GM19463 (cell line): ENCODE measurements around the gene ADGRG3.

Experiments used
- ATAC-seq: cut with Tn5 transposase; IDR thresholded peaks from one replicate; pipeline ENCODE4 v1.9.1; 2021; ENCODE audit warnings: mild to moderate bottlenecking, moderate library complexity; ENCODE audit not compliant: unreplicated experiment

ADGRG3 gene

DNA sequence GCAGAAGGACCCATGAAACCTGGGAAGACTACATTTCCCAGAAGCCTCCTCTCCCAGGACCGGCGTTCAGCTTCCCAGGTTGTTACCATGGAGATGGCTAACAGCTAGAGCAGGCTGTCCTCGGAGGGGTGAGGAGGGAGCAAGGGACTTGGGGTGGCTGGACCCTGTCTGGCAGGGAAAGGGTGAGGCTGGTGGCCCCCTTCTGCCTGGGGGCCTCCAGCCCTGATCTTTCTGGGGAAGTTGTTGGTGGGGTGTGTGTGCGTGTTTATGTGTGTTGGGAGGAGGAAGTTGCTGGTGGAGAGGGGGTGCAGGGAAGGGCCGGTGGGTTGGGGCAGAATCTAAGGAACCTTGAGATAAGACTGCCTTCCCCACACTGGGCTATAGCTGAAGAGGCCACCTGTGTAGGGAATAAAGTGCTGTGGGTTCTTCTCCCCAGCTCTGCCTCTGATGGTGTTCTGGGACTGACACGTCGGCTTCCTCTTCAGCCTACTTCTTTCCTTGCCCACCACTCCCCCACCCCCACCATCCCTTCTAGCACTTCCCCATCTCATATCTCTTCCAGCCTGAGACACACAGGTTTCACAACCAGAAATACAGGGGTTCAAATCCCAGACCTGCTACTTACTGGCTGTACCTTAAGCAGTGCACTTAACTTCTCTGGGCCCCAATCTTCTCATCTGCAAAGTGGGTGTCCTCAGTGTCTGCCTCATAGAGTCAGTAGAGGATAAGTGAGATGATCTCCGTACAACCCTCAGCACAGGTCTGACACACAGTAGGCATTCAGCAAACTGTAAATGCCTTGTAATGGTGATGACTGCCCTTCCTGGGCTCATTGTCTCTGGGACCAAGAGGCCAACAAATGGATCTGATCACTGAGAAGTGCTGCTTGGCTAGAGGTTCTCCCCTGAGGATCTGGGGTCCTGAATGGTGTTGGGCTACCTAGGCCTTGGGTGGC lies 26.9 kb downstream of the ADGRG3 start, which contains the start of gene DRC7:
TSS of gene DRC7 (plus strand) at position 82 of the 955 bp plus-strand sequence. CDS start 3,144 bp downstream, outside the sequence.
- peak; percentile 74 for ATAC-seq

DNA sequence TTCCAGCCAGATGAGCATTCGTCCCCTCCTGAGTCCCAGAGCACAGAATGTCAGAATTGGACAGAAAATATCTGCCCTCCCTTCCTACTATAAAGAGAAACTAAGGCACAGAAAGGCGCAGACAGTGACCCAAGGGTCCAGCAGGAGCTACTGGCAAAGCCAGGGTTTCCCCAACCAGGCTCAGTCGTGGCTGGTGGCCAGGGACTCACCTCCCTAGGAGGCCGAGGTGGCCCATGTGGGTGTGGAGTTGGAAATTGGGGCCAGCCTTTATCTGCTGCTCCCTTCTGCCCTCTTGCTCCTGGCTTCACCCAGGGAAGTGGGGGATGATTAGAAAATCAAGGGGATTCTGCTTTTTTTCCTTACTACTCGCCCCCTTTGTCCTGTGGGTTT lies 27.6 kb downstream of the ADGRG3 start:
- ATAC-seq, result no peak

DNA sequence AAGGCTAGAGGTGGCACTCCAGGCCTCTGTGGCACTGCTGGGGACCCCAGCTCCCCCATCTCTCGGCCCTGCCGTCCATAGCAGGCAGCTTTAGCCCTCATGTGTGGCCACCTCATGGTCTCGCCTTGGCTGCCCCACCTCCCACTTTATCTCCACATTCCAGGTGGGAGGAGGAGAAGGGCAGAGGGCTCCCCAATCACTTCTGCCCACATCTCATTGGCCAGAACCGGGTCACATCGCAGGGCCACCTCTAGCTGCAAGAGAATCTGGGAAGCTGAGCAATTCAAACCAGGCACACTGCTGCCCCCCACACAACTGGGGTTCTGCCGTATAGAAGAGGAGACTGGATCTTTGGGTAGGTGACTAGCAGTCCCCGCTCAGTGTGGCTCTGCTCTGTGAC lies 28.1 kb downstream of the ADGRG3 start:
- ATAC-seq, result no peak

DNA sequence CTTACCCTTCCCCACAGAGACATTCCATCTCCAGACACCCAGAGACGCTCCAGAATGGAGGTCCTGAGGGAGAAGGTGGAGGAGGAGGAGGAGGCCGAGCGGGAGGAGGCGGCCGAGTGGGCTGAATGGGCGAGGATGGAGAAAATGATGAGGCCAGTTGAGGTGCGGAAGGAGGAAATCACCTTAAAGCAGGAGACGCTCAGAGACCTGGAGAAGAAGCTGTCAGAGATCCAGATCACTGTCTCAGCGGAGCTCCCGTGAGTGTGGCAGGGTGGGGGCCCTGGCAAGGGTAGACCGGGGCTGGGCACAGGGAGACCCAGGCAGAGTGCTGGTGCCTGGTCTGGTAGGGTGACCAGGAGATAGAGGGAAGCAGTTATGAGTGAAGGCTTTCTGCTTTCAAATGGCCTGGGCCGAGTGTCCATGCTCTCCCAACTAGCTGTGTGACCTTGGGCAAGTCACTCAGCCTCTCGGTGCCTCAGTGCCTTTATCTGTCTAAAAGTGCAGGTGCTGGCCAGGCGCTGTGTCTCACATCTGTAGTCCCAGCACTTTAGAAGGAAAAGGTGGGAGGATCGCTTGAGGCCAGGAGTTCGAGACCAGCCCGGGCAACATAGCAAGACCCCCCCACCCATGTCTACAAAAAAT lies 29.9 kb downstream of the ADGRG3 start:
- ATAC-seq, result no peak

DNA sequence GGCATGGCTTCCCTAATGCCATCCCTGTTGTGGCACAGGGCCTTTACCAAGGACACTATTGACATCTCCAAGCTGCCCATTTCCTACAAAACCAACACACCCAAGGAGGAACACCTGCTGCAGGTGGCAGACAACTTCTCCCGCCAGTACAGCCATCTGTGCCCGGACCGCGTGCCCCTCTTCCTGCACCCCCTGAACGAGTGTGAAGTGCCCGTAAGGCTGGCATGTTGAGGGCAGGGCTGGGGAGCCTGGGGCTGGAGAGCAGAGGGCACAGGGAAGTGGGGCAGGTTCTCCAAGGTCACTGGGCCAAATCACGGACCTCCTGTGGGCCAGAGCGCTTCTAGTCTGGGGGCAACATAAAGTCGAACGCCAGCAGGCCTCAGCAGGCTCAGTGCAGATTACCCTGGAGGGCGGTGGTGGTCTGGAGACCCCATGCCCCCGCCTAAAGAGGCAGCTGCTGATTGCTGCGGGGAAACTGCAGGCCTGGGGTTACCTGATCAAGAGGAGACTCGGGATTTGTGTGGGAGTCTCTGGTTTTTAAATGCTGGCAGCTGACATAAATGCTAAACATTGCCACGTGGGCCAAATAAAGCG lies 30.8 kb downstream of the ADGRG3 start:
- no peak for ATAC-seq

DNA sequence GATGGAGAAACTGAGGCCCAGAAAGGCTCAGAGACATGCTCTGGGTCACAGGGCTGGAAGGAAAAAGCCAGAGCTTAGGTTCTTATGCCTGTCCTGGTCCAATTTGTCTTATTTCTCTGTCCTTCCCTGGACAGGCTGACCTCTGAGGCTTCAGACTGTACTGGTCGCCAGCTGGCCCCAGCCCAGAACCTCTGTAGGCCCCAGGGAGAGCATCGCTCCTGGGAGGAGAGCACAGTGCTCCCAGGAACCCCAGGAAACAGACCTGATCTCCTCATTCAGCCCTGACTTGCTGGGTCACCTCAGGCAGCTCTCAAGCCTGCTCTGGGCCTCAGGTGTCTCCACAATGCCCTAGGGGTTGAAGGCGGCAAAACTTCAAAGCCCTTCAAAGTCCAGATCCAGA lies 31.4 kb downstream of the ADGRG3 start:
- ATAC-seq, result no peak

DNA sequence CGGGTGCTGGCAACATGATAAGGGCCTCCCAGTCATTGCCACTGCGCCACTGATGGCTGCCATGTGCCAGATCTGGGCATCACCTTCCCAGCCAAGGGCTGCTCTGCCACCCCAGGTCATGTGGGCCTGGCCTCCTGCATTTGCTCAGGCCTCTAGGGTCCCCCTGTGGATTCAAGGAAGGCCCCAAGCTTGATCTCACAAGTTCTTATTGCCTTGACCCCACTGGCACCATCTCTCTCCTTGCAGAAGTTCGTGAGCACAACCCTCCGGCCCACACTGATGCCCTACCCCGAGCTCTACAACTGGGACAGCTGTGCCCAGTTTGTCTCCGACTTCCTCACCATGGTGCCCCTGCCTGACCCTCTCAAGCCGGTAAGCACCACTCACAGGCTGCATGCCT lies 31.8 kb downstream of the ADGRG3 start:
- ATAC-seq, result no peak

DNA sequence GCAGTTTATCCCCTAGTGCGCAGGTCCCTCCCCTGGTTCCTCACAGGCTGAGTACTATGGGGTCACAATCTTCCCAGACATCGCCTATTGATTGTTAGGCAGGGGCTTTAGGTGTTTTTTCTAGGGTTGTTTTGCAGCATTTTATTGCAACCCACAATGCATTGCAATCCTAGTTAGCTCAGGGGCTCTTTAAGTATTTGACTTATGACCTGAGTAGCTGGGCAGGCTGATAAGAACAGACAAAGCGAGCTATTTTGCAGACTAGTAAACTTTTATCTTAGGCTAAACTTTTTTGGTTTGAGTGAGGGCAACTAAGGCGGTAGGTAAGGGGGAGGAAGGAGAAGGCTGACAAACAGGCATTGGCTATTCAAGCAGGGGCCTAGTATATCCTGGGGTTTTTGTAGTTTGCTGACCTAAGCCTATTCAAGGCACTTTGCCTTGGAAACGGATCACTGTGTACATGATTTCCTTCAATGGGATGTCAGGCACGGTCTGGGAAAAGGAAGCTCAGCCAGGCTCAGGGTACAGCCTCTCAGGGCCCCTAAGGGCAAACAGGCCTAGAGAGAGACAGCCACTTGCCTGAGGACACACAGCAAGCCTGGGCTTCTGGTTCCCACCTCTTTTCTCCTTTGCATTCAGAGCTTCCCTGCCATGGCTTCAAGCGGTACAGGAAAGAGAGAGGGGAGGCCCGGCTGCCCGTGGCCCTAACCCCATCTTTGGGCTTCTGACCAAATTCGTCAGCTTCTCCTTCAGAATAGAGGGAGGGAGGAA lies 32.9 kb downstream of the ADGRG3 start:
- ATAC-seq, result no peak

DNA sequence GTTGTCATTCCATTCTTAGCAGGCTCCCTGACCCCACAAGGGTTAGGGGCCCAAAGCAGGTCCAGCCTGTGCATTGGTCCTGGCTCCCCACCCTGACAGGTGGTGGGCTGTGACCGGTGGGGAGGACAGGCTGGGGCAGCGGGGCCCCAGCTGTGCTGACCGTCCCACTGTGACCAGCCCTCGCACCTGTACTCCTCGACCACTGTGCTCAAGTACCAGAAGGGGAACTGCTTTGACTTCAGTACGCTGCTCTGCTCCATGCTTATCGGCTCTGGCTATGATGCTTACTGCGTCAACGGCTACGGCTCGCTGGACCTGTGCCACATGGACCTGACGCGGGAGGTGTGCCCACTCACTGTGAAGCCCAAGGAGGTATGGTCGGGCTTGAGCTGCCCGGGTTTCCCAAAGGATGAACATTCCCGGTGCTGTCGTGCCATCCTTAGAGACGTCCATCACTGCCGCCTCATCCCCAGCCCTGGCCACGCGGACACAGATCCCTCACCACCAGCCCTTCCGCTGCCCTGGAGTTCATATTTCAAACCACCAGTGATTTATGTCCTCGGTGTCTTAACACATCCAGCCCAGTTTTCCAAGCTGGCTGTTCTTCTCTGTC lies 33.8 kb downstream of the ADGRG3 start:
- no peak for ATAC-seq

DNA sequence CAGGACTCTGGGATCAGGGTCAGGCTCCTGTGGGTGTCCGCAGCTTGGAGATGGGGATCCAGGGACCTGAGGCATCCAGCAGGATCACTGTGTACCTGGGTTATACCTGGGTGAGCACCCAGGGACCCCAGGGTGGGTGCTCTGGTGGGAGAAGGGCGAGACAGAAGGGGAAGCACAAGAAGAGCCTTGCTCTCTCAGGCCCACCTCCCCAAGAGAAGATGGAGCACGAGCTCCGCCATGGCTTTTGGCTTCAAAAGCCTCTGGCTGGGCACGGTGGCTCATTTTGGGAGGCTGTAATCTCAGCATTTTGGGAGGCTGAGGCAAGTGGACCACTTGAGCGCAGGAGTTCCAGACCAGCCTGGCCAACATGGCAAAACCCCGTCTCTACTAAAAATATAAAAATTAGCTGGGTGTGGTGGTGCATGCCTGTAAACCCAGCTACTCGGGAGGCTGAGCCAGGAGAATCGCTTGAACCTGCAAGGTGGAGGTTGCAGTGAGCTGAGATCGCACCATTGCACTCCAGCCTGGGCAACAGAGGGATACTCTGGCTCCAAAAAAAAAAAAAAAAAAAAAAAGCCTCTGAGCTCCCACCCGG lies 35.4 kb downstream of the ADGRG3 start:
- ATAC-seq, result no peak

DNA sequence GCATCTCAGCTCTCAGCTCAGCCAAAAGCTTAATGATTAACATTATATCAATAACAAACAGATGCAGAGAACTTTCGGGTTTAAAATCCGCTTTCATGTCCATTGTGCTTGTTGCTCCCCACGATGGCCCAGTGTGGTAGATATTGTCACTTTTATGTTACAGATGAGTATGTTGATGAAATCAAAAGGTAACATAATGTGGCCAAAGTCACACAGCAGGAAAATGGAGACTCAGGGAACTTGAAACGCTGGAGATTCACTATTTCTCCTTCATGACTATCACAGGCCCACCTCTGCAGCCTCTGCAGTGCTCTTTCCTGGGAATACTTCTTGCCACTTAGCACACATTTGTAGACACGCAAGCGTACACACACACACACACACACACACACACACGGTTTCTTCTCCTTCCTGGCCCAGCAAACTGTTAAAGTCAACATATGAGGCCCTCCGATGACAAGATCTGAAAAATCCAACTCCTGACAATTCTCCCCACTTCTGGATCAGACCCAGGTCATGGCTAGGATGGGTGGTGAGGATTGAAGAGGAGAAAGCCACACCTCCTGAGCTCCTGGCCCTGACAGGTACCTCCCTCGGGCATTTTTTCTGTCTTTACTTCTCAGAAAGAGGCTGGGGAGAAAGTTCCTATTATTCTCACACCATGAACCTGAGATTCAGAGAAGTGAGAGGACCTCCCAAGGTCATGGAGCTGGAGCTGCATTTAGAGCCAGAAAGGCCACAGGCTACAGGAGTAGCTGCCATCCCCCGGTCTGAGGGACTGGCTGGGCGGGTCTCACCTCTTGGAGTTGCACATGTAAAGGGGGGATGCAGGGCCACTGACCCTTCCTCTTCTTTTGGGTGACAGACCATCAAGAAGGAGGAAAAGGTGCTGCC lies 36.2 kb downstream of the ADGRG3 start:
- ATAC-seq, result no peak

DNA sequence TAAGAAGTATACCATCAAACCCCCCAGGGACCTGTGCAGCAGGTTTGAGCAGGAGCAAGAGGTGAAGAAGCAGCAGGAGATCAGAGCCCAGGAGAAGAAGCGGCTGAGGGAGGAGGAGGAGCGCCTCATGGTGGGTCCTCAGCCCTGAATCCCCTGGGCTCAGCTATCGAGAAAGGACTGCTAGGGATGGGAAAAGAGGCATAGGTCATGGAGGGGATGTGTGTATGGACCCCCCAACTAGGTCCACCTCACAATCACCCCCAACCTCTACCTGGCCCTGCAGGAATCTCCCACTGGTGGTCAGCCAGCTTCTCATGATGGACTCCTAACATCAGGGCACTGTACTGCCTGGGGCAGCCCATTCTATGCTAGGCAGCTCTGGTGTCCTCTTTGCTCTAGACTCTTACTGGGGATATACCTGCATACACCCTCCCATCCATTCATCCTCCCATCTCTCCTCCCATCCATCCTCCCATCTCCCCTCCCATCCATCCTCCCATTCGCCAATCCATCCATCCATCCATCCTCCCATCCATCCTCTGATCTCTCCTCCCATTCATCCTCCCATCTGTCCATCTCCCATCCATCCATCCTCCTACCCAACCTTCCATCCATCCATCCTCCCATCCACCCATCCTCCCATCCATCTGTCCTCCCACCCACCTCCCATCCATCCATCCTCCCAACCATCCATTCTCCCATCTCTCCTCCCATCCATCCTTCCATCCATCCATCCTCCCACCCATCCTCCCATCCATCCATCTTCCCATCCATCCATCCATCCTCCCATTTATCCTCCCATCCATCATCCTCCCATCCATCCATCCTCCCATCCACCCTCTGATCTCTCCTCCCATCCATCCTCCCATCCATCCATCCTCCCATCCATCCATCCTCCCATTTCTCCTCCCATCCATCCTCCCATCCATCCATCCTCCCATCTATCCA lies 37.1 kb downstream of the ADGRG3 start:
- no peak for ATAC-seq

DNA sequence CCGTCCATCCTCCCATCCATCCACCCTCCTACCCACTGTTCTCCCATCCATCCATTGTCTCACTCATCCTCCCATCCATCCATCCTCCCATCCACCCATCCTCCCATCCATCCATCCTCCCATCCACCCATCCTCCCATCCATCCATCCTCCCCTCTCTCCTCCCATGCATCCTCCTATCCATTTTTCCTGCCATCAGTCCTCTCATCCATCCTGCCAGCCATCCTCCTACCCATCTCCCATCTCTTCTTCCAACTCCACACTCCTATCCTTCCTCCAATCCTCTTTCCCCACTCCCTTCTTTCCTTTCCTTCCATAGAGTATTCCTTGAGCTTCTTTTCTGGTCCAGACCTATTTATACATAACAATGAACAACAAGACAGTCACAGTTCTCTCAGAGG lies 38.6 kb downstream of the ADGRG3 start:
- no peak for ATAC-seq

DNA sequence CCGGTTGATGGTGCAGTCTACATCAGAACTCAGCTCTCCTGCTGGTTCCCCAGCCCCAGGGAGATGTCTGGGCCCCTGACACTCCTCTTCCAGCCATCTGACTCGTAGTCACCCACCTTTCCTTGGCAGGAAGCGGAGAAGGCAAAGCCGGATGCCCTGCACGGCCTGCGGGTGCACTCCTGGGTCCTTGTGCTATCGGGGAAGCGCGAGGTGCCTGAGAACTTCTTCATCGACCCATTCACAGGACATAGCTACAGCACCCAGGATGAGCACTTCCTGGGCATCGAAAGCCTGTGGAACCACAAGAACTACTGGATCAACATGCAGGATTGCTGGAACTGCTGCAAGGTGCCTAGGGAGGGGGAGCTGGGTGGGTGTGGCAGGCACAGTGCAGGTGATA lies 39.2 kb downstream of the ADGRG3 start:
- no peak for ATAC-seq

DNA sequence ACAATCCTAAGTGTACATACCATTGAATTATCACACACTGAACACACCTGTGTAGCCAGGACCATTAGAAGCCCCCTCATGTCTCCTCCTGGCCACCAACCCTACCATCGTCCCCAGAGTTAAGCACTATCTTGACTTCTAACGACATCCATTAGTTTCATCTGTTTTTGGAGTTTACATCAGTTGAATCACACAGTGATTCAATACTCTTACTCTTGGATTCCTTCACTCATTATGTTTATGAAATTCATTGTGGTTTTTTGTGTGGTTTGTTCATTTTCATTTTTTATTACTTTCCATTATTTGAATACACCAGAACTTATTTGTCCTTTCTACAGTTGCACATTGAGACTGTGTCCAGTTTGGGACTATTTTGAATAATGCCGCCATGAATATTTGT lies 40.1 kb downstream of the ADGRG3 start:
- no peak for ATAC-seq

DNA sequence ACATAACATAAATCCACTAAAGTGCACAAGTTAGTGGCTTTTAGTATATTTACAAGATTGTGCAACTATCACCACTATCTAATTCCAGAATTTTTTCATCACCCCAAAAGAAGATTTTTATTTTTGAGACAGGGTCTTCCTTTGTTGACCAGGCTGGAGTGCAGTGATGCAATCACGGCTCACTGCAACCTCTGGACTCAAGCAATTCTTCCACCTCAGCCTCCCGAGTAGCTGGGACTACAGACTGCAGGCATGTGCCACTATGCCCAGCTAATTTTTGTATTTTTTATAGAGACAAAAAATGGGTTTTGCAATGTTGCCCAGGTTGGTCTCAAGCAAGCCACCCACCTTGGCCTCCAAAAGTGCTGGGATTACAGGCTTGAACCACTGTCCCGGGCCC lies 41.6 kb downstream of the ADGRG3 start:
- ATAC-seq, result no peak

DNA sequence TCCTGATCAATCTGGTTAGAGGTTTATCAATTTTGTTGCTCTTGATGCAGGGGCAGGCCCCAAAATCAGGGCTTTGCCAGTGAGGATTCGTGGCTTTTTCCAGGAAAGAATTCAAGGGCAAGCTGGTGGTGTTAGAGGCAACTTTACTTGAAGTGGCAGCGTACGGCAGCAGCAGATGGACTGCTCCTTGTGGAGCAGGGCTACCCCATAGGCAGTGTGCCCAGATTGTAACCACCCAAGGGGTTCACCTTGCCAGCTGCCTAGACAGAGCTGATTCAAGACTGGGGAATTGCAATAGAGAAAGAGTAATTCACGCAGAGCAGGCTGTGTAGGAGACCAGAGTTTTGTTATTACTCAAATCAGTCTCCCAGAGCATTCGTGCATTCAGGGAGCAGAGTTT lies 43.2 kb downstream of the ADGRG3 start:
- no peak for ATAC-seq

DNA sequence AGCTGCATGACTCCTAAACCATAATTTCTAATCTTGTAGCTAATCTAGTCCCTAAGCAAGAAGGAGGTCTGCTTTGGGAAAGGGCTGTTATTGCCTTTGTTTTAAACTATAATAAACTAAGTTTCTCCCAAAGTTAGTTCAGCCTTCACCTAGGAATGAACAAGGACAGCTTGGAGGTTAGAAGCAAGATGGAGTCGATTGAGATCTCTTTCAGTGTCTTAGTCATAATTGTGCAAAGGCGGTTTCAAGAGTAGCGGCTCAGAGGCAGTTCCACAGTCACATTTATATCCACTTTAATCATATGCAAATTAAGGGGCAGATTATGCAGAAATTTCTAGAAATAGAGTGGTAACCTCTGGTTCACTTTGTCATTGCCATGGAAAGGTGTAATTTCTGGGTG lies 43.9 kb downstream of the ADGRG3 start:
- no peak for ATAC-seq
